Inflammatory macrophage (primary cell): ENCODE measurements around the gene IQGAP2.
A peak's percentile ranks its signal among the peaks of the same experiment; 100 is the strongest.
"Not testable (repeated sequence)": the region's sequence is repeated elsewhere in the genome, so short reads cannot be mapped to it uniquely, and the experiment has no call there.

Experiments
- DNase-seq, 2 donors: peaks; one replicate each; pipeline ENCODE4 v3.0.0-alpha.2; 2020 to 2022

The IQGAP2 gene

GRCh38 chr5:76718381-76718832 lies 315.3 kb downstream of the IQGAP2 start:
- DNase-seq: no peak

- no peak for DNase-seq
Measured at GRCh38 chr5:76718880-76719279, 315.8 kb downstream of the IQGAP2 start.

- peak; percentile 67 to 79 for DNase-seq
Measured at GRCh38 chr5:76720988-76721569, 318.0 kb downstream of the IQGAP2 start.

- DNase-seq: no peak
Measured at GRCh38 chr5:76723266-76723665, 320.2 kb downstream of the IQGAP2 start.

GRCh38 chr5:76723906-76724305 lies 320.8 kb downstream of the IQGAP2 start:
- DNase-seq: no peak

GRCh38 chr5:76724871-76725270 lies 321.8 kb downstream of the IQGAP2 start:
- DNase-seq: peak in 1 of 2 donors; percentile 52

- DNase-seq: no peak
Measured at GRCh38 chr5:76728965-76729364, 325.9 kb downstream of the IQGAP2 start.

- no peak for DNase-seq
Measured at GRCh38 chr5:76729373-76730290, 326.5 kb downstream of the IQGAP2 start.

- DNase-seq: no peak
Measured at GRCh38 chr5:76732405-76733048, 329.4 kb downstream of the IQGAP2 start.

- DNase-seq: no peak
Measured at GRCh38 chr5:76733049-76733417, 329.9 kb downstream of the IQGAP2 start.

- DNase-seq: no peak
Measured at GRCh38 chr5:76735762-76736545, 332.9 kb downstream of the IQGAP2 start.

GRCh38 chr5:76736679-76737556 lies 333.8 kb downstream of the IQGAP2 start:
- no peak for DNase-seq

GRCh38 chr5:76737846-76738245 lies 334.8 kb downstream of the IQGAP2 start:
- DNase-seq: no peak

- DNase-seq: not testable (repeated sequence)
Measured at GRCh38 chr5:76741506-76741905, 338.4 kb downstream of the IQGAP2 start.

GRCh38 chr5:76742583-76742982 lies 339.5 kb downstream of the IQGAP2 start:
- DNase-seq: no peak

GRCh38 chr5:76744632-76745031 lies 341.5 kb downstream of the IQGAP2 start:
- no peak for DNase-seq

GRCh38 chr5:76745670-76746069 lies 342.6 kb downstream of the IQGAP2 start:
- DNase-seq: no peak

GRCh38 chr5:76746677-76747076 lies 343.6 kb downstream of the IQGAP2 start:
- no peak for DNase-seq

GRCh38 chr5:76747706-76748105 lies 344.6 kb downstream of the IQGAP2 start:
- no peak for DNase-seq

GRCh38 chr5:76751291-76751690 lies 348.2 kb downstream of the IQGAP2 start:
- no peak for DNase-seq

GRCh38 chr5:76754668-76755078 lies 351.6 kb downstream of the IQGAP2 start:
- DNase-seq: no peak
